Esophagus (tissue), 2 donors: ENCODE data around the gene RNF150. TPM values are rescaled to one million over a fixed set of nuclear protein-coding genes. Genes with fewer than 3 reads are reported as not detected.
"Not testable (repeated sequence)": the region's sequence is repeated elsewhere in the genome, so short reads cannot be mapped to it uniquely, and the experiment has no call there.

ENCODE experiments used
- H3K27ac ChIP-seq, 2 donors: one replicate each; pipeline ENCODE4 v1.5.1; 2013; ENCODE audit warnings: low read depth in 2 of 2, mild to moderate bottlenecking in 2 of 2, inconsistent platforms in 1 of 2, low read length in 1 of 2, moderate library complexity in 1 of 2
- H3K27me3 ChIP-seq, 2 donors: one replicate each; pipeline ENCODE4 v1.6.1; 2013; ENCODE audit warnings: low read length in 2 of 2, control low read depth in 1 of 2, mild to moderate bottlenecking in 1 of 2; ENCODE audit not compliant: insufficient read depth in 2 of 2, control insufficient read depth in 1 of 2
- H3K36me3 ChIP-seq, 2 donors: one replicate each; pipeline ENCODE4 v1.6.1; 2013; ENCODE audit warnings: low read length in 1 of 2; ENCODE audit not compliant: control insufficient read depth in 2 of 2, insufficient read depth in 2 of 2
- H3K4me1 ChIP-seq, 2 donors: one replicate each; pipeline ENCODE4 v1.6.1; 2013; ENCODE audit warnings: low read length in 1 of 2; ENCODE audit not compliant: control insufficient read depth in 2 of 2, insufficient read depth in 2 of 2
- H3K4me3 ChIP-seq, 2 donors: one replicate each; pipeline ENCODE4 v1.5.1; 2013; ENCODE audit warnings: low read length in 2 of 2, mild to moderate bottlenecking in 2 of 2, low read depth in 1 of 2, moderate library complexity in 1 of 2
- H3K9me3 ChIP-seq, 2 donors: one replicate each; pipeline ENCODE4 v1.6.1; 2013; ENCODE audit warnings: mild to moderate bottlenecking in 2 of 2, low read depth in 1 of 2, low read length in 1 of 2, moderate library complexity in 1 of 2; ENCODE audit not compliant: control insufficient read depth in 2 of 2, insufficient read depth in 1 of 2
- WGBS, 2 donors: extraction: QIAGEN DNeasy Blood & Tissue Kit; methylation state at CpG; one replicate each; pipeline ENCODE4 v1.1.7; 2013; 5-methylcytosine and 5-hydroxymethylcytosine counted together
- polyA plus RNA-seq, 2 donors: library from polyadenylated mRNA; stranded (reverse); fragments of 200-250 nt; gene quantifications; one replicate each; pipeline ENCODE4 v1.2.3, GENCODE V29; 2013
- donor health status: healthy with polysubstance abuse.
- donor health status: Bipolar disorder and iron deficiency.

The RNF150 gene
- polyA plus RNA-seq, 2 donors = 0.41 to 0.87 TPM

DNA sequence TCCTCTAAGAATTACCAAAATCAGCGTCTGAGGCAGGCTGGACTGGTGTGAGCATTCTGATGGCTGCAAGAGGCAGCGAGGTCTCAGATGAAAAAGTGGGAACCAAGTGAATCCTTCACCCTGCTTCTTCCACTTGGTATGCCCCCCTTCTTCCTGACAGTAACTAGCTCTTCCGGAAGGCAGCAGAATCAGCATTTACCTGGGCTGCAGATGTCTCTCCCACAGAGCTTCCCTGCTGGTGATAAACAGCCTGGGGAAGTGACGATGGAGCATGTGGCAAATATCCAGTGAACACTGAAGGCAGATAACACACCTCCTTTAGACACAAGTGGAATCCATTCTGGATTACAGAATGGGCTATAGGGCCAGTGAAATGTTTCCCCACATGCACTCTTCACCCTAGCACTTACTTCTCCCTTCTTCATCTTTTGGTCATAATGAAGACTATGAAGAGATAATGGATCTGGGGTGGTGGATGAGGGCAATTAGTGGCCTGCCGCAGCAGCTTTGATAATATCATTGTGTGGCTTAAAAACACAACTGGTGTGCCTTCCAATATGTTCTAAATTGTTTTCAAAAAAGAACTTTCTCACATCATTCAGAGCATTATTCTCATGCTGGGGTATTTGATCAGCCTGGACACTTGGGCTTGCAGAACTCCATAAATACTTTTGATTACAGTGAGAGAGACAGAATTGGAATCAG lies 316.3 kb downstream of the RNF150 start:
- Histone ChIP-seq H3K4me1 (no peaks in the 10 kb centered on the region), H3K36me3 (no peaks in the 10 kb centered on the region), H3K4me3 (no peak overlapping the region), H3K27me3 (no peaks in the 10 kb centered on the region), H3K27ac (no peak overlapping the region), H3K9me3 (no peaks in the 10 kb centered on the region)
- WGBS, 2 donors = 84 to 85% methylated on average over 5 of the region's 5 CpGs

- WGBS, 2 donors = 78 to 83% methylated on average over 2 of the region's 2 CpGs
- no peak overlapping the region for H3K4me3 ChIP-seq
- H3K4me1 ChIP-seq = no peaks in the 10 kb centered on the region
- no peaks in the 10 kb centered on the region for H3K27me3 ChIP-seq
- H3K27ac ChIP-seq = no peak overlapping the region
- no peaks in the 10 kb centered on the region for H3K36me3 ChIP-seq
- H3K9me3 ChIP-seq = no peaks in the 10 kb centered on the region
Observed at GRCh38 chr4:140813804-140814203, 319.5 kb downstream of the RNF150 start.

DNA sequence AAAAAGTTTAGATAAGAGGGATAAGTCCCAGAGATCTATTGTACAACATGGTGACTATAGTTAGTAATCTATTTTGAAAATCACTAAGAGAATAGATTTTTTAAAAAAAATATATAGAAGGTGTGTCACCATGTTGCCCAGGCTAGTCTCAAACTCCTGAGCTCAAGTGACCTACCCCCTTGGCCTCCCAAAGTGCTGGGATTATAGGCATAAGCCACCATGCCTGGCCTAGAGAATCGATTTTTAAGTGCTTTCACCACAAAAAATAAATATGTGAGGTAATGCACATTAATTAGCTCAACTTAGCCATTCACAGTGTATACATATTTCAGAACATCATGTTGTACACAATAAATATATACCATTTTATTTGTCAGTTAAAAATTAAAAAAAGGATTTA lies 320.4 kb downstream of the RNF150 start:
- no peaks in the 10 kb centered on the region for H3K4me1 ChIP-seq
- no peaks in the 10 kb centered on the region for H3K27me3 ChIP-seq
- H3K4me3 ChIP-seq = no peak overlapping the region
- 40 to 41% methylated on average over 1 of the region's 1 CpG for WGBS, 2 donors
- H3K27ac ChIP-seq = no peak overlapping the region
- H3K9me3 ChIP-seq = no peaks in the 10 kb centered on the region
- no peaks in the 10 kb centered on the region for H3K36me3 ChIP-seq

DNA sequence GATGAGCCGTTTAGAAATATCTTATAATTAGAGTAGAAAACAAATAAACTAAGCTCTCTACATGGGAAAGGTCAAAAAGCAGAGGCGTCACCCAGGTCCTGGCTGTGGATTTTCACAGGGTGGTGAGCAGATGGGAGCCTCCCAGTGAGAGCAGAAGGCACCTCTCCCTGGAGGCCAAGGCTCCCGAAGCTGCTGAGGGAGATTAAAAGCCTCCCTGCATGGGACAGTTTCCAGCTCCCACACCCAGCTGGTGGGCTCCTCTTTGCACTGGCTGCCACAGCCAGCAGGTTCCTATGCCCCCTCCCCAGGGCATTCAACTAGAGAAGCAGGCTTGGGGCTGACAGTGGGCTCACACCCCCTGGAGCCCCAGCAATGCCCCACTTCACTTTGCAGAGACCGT lies 321.8 kb downstream of the RNF150 start:
- Histone ChIP-seq H3K9me3 (no peaks in the 10 kb centered on the region), H3K36me3 (no peaks in the 10 kb centered on the region), H3K27me3 (no peaks in the 10 kb centered on the region), H3K4me1 (no peaks in the 10 kb centered on the region), H3K27ac (no peak overlapping the region), H3K4me3 (no peak overlapping the region)
- WGBS, 2 donors = 66 to 79% methylated on average over 4 of the region's 4 CpGs

DNA sequence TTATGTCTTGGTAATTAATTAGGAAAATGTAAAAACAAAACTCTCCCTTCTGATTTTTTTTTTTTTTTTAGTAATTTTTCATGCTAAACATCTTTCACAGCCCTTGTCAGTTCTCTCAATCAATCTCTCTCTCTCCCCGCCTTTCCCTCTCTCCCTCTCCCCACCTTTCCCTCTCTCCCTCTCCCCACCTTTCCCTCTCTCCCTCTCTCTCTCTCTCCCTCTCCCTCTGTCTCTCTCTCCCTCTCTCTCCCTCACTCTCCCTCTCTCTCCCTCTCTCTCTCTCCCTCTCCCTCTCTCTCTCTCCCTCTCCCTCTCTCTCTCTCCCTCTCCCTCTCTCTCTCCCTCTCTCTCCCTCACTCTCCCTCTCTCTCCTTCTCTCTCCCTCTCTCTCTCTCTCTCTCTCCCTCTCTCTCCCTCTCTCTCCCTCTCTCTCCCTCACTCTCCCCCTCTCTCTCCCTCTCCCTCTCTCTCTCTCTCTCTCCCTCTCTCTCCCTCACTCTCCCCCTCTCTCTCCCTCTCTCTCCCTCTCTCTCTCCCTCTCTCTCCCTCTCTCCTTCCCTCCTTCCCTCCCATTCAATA lies 322.6 kb downstream of the RNF150 start:
- H3K27ac ChIP-seq, H3K4me3 ChIP-seq, H3K9me3 ChIP-seq, H3K4me1 ChIP-seq, H3K36me3 ChIP-seq, H3K27me3 ChIP-seq: not testable (repeated sequence)
- WGBS, 2 donors = 75 to 93% methylated on average over 1 of the region's 1 CpG

Other genes starting within 250 kb of the RNF150 start
- 10 to 100 TPM; 11.0 to 21.5 TPM for gene ZNF330, start 87.4 kb upstream of the RNF150 start, polyA plus RNA-seq